Omental fat pad (tissue), 4 donors: ENCODE measurements around the gene NEK6. TPM values are rescaled to one million over a fixed set of nuclear protein-coding genes. Genes with fewer than 3 reads are reported as not detected.

Source experiments
- ATAC-seq: fragments of 150-250 bp; one replicate; pipeline ENCODE4 v1.9.1; 2016; ENCODE audit warnings: mild to moderate bottlenecking, moderate library complexity; ENCODE audit not compliant: low FRiP score
- DNase-seq: peaks from one replicate; pipeline ENCODE4 v3.0.0-alpha.2; 2019; ENCODE audit warnings: low spot score
- total RNA-seq, 4 donors: library from RNA; depleted of rRNA; stranded (reverse); fragments of >200 nt; gene quantifications; one replicate each; pipeline ENCODE4 v1.1.0, GENCODE V29; 2016
- TF ChIP-seq, protein P1 (sequence below), 3 donors: fragments of 450-650 bp; IDR thresholded peaks; one replicate each; pipeline ENCODE4 v1.5.1; 2016 to 2017; ENCODE audit warnings: antibody characterized with exemption in 3 of 3, mild to moderate bottlenecking in 3 of 3, moderate library complexity in 2 of 3

NEK6 gene
- total RNA-seq, 4 donors from 2014 or later = 11.8 to 52.1 (median 29.0) TPM

DNA sequence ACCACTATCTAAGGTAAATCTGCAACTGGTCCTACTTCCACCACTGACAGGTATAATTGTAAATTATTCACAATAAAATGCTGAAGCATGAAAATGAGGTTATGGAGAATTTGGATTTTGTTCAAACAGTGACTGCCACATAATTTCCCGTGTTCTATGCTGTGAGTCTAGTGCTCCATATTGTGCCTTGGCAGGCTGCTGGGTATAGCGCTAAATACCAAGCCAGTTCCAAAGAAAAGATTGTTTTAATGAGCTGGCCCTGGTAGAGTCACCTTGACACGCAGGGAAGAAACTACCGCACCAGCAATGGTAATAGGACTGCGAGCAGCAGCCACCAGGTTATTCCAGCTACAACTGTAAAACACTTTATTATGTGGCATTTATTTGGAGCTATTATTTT, 127.1 kb downstream of the NEK6 start:
- TF ChIP-seq, protein P1, sequence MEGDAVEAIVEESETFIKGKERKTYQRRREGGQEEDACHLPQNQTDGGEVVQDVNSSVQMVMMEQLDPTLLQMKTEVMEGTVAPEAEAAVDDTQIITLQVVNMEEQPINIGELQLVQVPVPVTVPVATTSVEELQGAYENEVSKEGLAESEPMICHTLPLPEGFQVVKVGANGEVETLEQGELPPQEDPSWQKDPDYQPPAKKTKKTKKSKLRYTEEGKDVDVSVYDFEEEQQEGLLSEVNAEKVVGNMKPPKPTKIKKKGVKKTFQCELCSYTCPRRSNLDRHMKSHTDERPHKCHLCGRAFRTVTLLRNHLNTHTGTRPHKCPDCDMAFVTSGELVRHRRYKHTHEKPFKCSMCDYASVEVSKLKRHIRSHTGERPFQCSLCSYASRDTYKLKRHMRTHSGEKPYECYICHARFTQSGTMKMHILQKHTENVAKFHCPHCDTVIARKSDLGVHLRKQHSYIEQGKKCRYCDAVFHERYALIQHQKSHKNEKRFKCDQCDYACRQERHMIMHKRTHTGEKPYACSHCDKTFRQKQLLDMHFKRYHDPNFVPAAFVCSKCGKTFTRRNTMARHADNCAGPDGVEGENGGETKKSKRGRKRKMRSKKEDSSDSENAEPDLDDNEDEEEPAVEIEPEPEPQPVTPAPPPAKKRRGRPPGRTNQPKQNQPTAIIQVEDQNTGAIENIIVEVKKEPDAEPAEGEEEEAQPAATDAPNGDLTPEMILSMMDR (IDR thresholded peaks at IDR 0.05) = no peak
- ATAC-seq = no peak
- no peak for DNase-seq

DNA sequence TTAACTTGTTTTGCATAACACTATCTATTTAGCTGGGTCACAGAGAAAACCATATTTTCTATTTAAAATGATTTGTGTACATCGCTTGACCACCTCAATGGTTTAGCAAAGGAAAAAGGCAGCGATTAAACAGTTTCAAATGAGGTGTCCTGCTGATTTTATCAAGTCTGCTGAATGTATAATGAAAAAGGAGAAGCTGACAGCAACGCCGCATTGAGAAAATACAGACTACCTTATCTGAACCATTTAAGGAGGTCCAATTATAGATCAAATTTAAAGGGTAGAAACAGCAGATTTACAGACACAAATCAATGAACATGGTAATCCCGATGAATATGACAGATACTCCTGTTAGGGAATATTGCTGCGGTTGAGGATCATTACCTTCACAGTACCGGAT, 127.9 kb downstream of the NEK6 start:
- TF ChIP-seq, protein P1 (IDR thresholded peaks at IDR 0.05) = no peak
- DNase-seq (no peak), ATAC-seq (no peak)

DNA sequence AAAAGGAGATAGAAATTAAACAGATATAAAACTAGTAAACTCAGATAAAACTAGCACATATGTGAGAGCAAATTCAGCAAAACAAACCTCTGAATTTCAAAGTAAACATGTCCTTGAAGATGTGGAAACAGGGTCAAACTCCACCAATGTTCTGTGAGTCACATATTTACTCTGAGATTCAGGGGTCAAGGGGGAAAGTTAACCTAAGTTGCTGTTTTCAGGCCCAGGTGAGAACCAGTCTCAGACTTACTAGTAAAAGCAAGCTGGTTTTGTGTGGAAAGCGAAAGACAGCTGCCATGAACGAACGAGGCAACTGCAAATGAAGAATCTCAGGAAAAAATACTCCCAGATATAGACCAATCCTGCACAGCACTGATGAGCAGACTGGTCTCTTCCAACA, 128.5 kb downstream of the NEK6 start:
- no peak for ATAC-seq
- TF ChIP-seq, protein P1 (IDR thresholded peaks at IDR 0.05) = no peak

DNA sequence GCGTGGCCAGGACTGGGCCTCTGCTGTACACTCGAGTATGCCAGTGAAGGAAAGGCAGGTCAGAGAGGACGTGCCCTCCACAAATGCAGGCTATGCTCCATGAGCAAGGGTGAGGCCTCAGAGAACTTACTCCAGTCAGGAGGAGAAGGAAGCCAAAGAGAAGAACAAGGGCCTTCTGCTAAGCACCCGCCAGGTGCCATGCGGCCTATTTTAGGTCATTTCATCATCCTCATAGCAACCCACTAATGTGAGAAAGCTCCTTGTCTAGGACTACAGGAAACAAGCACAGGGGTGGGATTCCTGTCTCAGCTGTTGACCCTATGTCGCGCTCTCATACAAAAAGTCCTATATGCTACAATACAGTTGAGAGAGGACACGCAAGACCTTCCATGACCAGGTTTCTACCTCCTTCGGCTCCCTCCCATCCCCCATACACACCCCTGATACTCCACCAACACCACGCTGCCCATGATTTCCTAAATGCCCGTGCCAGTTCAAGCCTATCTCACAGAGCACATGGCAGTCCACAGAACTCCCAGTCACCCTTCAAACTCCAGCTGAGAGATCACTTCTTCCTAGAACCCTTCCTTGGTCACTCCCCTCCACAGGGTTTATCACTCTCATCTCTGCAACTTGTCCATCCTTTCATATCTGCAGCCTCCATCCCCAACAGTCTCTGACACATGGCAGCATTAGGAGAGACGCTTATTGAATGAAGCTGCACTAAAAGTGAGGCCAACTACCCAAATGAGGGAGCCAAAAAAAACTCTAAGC, 130.7 kb downstream of the NEK6 start:
- DNase-seq (no peak), ATAC-seq (no peak)
- TF ChIP-seq, protein P1 (IDR thresholded peaks at IDR 0.05) = no peak

More for the DNA sequence above, 128.5 kb downstream of the NEK6 start:
- DNase-seq = no peak

DNA sequence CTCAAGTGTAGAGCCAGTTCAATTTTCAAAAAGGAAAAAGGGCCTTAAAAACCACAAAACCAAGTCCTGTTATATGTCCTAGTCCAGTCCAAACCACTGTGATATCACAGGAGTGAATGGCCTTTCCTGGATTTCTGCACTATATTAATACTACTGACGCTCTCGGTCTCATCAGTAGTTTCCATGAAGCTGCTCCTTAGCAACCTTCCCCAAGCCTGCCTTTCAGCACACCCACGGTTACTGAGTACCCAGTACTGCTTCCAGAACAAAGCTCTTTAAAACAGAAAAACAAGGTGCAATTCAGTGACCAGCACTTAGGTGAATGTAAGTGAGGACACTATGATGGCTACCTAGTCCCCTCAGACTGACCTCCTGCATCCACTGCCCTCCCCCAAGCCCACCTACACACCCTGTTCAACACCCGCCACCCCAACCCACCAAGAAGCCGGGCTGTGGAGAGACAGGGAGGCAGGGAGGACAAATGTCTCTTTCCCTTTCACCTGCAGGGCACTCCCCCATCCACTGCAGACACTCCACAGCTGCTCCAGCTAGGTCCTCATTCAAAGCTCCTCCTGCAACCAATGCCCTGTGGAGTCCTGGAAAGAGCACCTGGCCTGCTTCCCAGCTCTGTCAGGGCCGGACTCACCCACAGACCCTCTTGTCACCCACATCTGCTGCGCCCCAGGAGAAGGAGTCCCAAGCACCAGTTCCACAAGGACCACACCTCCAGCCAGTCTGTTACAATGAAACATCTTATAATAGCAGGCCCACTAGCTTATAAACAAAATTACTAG, 131.6 kb downstream of the NEK6 start:
- TF ChIP-seq, protein P1 (IDR thresholded peaks at IDR 0.05) = no peak
- no peak for DNase-seq
- ATAC-seq = no peak

DNA sequence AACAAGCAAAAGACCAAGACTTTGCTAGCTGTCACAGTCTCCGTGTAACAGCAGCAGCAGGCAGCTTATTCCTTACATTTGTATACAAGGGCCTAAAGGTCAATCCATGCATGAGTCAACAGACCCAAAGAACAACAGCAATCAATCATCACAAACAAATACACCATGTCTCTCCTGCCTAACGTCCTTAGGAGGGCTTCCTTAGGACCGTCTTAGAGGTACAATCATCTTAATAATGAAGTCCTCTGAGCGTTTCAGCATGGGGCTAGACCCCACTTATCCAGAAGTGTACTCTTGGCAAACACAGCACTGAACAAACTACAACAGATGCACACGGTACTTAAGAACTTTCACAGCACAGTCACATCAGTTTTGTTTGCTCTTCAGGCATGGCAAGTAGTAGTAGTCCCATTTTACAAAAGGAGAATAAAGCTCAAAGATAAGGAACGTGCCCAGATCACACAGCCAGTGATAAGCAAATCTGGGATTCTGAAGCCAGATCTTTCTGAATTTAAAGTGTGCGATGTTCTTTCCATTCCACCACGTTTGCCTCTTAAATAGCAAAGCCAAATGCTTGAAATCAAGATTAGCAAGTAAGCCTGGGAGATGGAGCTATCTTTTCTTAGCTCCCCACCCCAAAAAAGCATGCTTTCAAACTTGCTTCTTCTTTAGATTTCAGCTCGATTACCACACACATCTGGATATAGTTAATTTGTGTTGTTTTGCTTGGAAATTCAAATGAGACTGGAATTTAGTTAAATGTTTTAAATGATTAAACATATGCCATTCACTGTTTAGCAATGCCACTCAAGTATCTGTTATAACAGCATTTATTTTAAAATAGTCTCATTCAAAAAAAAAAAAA, 133.3 kb downstream of the NEK6 start:
- TF ChIP-seq, protein P1 (IDR thresholded peaks at IDR 0.05) = no peak
- DNase-seq (no peak), ATAC-seq (no peak)
